Mucosa of rectum (tissue), 2 donors: Measurements from ENCODE around the gene PRXL2C.

Source experiments
- H3K27ac ChIP-seq, 2 donors: one replicate each; pipeline ENCODE4 v1.7.0; 2013; ENCODE audit warnings: inconsistent platforms in 2 of 2, low read depth in 2 of 2, low read length in 2 of 2
- H3K27me3 ChIP-seq, 2 donors: one replicate each; pipeline ENCODE4 v1.7.0; 2013; ENCODE audit warnings: low read length in 2 of 2; ENCODE audit not compliant: control insufficient read depth in 2 of 2, insufficient read depth in 2 of 2
- H3K36me3 ChIP-seq, 2 donors: one replicate each; pipeline ENCODE4 v1.7.0; 2013; ENCODE audit warnings: low read length in 2 of 2; ENCODE audit not compliant: control insufficient read depth in 2 of 2, insufficient read depth in 2 of 2
- H3K4me1 ChIP-seq, 2 donors: one replicate each; pipeline ENCODE4 v1.7.0; 2013; ENCODE audit warnings: low read length in 2 of 2, mild to moderate bottlenecking in 1 of 2; ENCODE audit not compliant: control insufficient read depth in 2 of 2, insufficient read depth in 2 of 2
- H3K4me3 ChIP-seq, 2 donors: one replicate each; pipeline ENCODE4 v1.7.0; 2013; ENCODE audit warnings: low read length in 2 of 2
- H3K9ac ChIP-seq, 2 donors: one replicate each; pipeline ENCODE4 v1.7.0; 2013; ENCODE audit warnings: low read length in 2 of 2, low read depth in 1 of 2, mild to moderate bottlenecking in 1 of 2
- H3K9me3 ChIP-seq, 2 donors: one replicate each; pipeline ENCODE4 v1.7.0; 2013; ENCODE audit warnings: low read length in 2 of 2; ENCODE audit not compliant: control insufficient read depth in 2 of 2
- donor health status: healthy.
- donor health status: Normal muscosa, but diverticular disease.

Gene PRXL2C

GRCh38 chr9:96612966-96613589 is 42.0 kb downstream of the PRXL2C start:
- Histone ChIP-seq H3K9me3 (no peaks in the 10 kb centered on the region), H3K27me3 (no peaks in the 10 kb centered on the region), H3K27ac (no peak overlapping the region), H3K4me3 (no peak overlapping the region), H3K9ac (no peak overlapping the region), H3K36me3 (no peaks in the 10 kb centered on the region), H3K4me1 (peaks cover 0 to 2% of the 10 kb centered on the region in 2 donors)

GRCh38 chr9:96612105-96612965 is 42.8 kb downstream of the PRXL2C start:
- peak overlapping the region in 1 of 2 donors; percentile 40 for H3K4me3 ChIP-seq
- peak overlapping the region in 1 of 2 donors; percentile 4 for H3K27ac ChIP-seq
- H3K27me3 ChIP-seq: no peaks in the 10 kb centered on the region
- H3K9me3 ChIP-seq: no peaks in the 10 kb centered on the region
- peak overlapping the region in 1 of 2 donors; percentile 17 for H3K9ac ChIP-seq
- H3K4me1 ChIP-seq: peaks cover 0 to 2% of the 10 kb centered on the region in 2 donors
- no peaks in the 10 kb centered on the region for H3K36me3 ChIP-seq

DNA sequence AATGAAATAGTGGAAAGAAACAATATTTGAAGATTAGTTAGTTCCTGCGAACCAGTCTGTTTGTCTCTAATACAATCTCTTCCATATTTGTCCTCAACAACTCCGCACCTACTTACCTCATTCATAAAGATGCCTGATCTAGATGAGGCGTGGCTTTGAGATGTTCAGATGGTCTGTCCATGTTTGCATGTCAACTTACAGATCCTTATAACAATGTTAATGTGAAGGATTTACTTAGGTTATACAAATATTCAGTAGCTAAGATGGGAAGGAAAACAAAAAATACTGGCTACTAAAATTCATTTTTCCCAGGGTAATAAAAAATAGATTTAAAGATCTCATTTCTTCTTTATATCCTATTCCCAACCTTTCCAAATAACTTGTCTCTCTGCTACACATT is 43.8 kb downstream of the PRXL2C start:
- peaks cover 0 to 2% of the 10 kb centered on the region in 2 donors for H3K4me1 ChIP-seq
- H3K27me3 ChIP-seq: no peaks in the 10 kb centered on the region
- H3K9me3 ChIP-seq: no peaks in the 10 kb centered on the region
- no peak overlapping the region for H3K9ac ChIP-seq
- no peaks in the 10 kb centered on the region for H3K36me3 ChIP-seq
- H3K27ac ChIP-seq: no peak overlapping the region
- H3K4me3 ChIP-seq: no peak overlapping the region

DNA sequence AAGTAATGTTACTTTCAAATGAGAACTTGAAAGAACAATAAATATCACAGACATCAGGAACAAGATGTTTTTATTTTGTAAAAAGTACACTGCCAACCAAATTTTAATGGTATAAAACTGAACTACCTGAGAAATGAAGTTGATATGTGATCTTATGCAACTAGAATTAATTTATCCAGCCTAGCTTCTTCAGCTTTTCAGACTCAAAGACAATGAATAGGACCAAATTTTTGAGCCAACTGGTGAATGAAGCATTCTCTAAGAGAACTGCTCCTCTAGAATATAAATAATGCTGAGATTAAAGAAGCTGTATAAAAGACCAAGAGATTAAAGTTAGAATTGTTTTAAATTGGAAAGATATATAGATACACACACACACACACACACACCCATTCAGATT is 45.4 kb downstream of the PRXL2C start:
- Histone ChIP-seq H3K4me3 (no peak overlapping the region), H3K4me1 (peaks cover 0 to 2% of the 10 kb centered on the region in 2 donors), H3K27ac (no peak overlapping the region), H3K9ac (no peak overlapping the region), H3K9me3 (no peaks in the 10 kb centered on the region), H3K36me3 (no peaks in the 10 kb centered on the region), H3K27me3 (no peaks in the 10 kb centered on the region)

GRCh38 chr9:96607971-96608370 is 47.1 kb downstream of the PRXL2C start:
- Histone ChIP-seq H3K27ac (no peak overlapping the region), H3K9ac (no peak overlapping the region), H3K27me3 (no peaks in the 10 kb centered on the region), H3K9me3 (no peaks in the 10 kb centered on the region), H3K4me3 (no peak overlapping the region), H3K36me3 (no peaks in the 10 kb centered on the region), H3K4me1 (peaks cover 0 to 2% of the 10 kb centered on the region in 2 donors)

DNA sequence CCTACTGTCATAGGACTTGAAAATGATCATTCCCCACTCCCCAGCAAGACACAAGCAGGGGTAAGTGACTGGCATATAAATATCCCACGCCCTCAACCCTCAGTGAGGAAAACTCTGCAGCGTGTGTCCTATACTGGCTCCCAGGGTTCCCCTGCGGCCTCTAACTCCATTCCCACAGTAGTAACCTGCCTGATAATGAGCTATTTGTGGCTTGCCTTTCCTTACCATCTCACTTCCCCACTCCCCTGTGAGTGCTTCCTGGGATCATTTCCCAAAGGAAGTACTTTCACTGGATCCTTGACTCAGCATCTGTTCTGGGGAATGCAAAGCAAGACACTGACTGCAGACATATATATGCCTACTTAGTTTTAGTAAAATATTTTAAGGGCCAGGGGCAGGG is 49.8 kb downstream of the PRXL2C start:
- no peaks in the 10 kb centered on the region for H3K36me3 ChIP-seq
- no peak overlapping the region for H3K27ac ChIP-seq
- no peak overlapping the region for H3K9ac ChIP-seq

DNA sequence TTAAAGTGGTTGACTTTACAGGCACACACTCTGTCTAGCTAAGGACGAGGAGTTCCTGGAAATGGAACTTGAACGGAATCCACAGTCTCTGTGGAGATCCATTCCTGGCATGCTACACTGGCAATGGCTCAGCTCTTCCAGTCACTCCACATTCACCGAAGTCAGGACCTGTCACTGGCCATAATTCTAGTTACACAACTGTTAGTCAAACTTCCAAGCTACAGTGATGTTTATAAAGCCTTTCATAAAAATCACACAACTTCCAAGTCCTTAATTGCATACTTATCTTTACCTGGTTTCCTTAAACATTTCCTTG is 51.2 kb downstream of the PRXL2C start:
- H3K4me1 ChIP-seq: no peaks in the 10 kb centered on the region
- H3K9ac ChIP-seq: no peak overlapping the region
- H3K27ac ChIP-seq: no peak overlapping the region
- H3K9me3 ChIP-seq: no peaks in the 10 kb centered on the region
- H3K4me3 ChIP-seq: no peak overlapping the region
- H3K36me3 ChIP-seq: no peaks in the 10 kb centered on the region
- H3K27me3 ChIP-seq: no peaks in the 10 kb centered on the region

More for the DNA sequence above, 49.8 kb downstream of the PRXL2C start:
- no peak overlapping the region for H3K4me3 ChIP-seq
- no peaks in the 10 kb centered on the region for H3K27me3 ChIP-seq
- no peaks in the 10 kb centered on the region for H3K4me1 ChIP-seq
- no peaks in the 10 kb centered on the region for H3K9me3 ChIP-seq

GRCh38 chr9:96603305-96604003 is 51.7 kb downstream of the PRXL2C start:
- Histone ChIP-seq H3K4me1 (no peaks in the 10 kb centered on the region), H3K36me3 (no peaks in the 10 kb centered on the region), H3K27me3 (no peaks in the 10 kb centered on the region), H3K4me3 (no peak overlapping the region), H3K9ac (no peak overlapping the region), H3K27ac (no peak overlapping the region), H3K9me3 (no peaks in the 10 kb centered on the region)

DNA sequence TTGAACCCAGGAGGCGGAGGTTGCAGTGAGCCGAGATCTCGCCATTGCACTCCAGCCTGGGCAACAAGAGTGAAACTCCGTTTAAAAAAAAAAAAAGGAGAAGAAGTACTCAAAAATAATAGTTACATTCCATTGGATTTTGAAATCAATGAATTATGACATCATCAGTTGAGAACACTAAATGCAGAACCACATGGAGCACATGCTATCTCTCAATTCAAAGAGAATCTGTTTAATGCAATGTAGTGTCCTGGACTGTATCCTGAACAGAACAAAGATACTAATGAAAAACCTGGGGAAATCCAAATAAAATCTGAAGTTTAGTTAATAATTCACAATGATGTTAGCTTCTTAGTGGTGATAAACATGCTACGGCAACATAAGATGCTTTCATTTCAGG is 55.8 kb downstream of the PRXL2C start:
- Histone ChIP-seq H3K27me3 (no peaks in the 10 kb centered on the region), H3K4me1 (no peaks in the 10 kb centered on the region), H3K9me3 (no peaks in the 10 kb centered on the region), H3K9ac (no peak overlapping the region), H3K36me3 (no peaks in the 10 kb centered on the region), H3K27ac (no peak overlapping the region), H3K4me3 (no peak overlapping the region)

DNA sequence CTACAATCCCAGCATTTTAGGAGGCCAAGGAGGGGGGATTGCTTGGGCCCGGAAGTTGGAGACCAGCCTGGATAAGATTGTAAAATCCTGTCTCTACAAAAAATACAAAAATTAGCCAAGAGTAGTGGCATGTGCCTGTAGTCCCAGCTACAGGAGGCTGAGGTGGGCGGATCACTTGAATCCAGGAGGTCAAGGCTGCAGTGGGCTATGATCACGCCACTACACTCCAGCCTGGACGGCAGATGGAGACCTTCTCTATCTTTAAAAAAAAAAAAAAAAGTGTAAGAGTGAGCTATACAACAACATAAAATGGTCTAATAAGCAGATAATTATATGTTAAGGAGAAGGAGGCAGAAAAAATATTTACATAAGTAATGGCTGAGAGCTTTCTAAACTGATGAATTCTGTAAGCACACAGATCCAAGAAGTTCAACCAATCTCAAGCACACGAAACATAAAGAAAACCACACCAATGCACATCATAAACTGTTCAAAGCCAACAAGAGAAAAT is 58.5 kb downstream of the PRXL2C start:
- Histone ChIP-seq H3K27me3 (no peaks in the 10 kb centered on the region), H3K9ac (no peak overlapping the region), H3K36me3 (no peaks in the 10 kb centered on the region), H3K9me3 (no peaks in the 10 kb centered on the region), H3K4me3 (no peak overlapping the region), H3K4me1 (no peaks in the 10 kb centered on the region), H3K27ac (no peak overlapping the region)
